ENCODE data around the gene ETV3. TPM values are rescaled to one million over a fixed set of nuclear protein-coding genes. Genes with fewer than 3 reads are reported as not detected.

Gene ETV3
- total and polyA plus RNA-seq, 3 experiments from 2014 or later = 10.0 to 26.4 (median 24.8) TPM

Other genes with a start within 250 kb of the ETV3 start
- gene PEAR1, start 244.7 kb downstream of the ETV3 start, total RNA-seq = not detected
- not detected for gene PEAR1, start 244.7 kb downstream of the ETV3 start, polyA plus RNA-seq
- not detected for gene LRRC71, start 217.8 kb downstream of the ETV3 start, total RNA-seq
- not detected for gene LRRC71, start 217.8 kb downstream of the ETV3 start, polyA plus RNA-seq
- 1 to 10 TPM; 2.1 to 3.0 TPM for gene ARHGEF11, start 92.7 kb downstream of the ETV3 start, total RNA-seq
- gene ARHGEF11, start 92.7 kb downstream of the ETV3 start, polyA plus RNA-seq = 4.0 TPM
- gene ETV3L, start 38.6 kb downstream of the ETV3 start, total RNA-seq = not detected
- gene ETV3L, start 38.6 kb downstream of the ETV3 start, polyA plus RNA-seq = not detected